Measurements from ENCODE around the gene NXN.
A peak's percentile ranks its signal among the peaks of the same experiment; 100 is the strongest.
"Not testable (repeated sequence)": the region's sequence is repeated elsewhere in the genome, so short reads cannot be mapped to it uniquely, and the experiment has no call there.

The NXN gene

GRCh38 chr17:841313-841712 is 138.3 kb downstream of the NXN start:
- Histone ChIP-seq H3K9ac (ENCODE audit: low read depth in 1 of 2, low read length in 2 of 2) (no peak overlapping the region), H3K9me3 (ENCODE audit: control insufficient read depth in 2 of 2, low read length in 2 of 2) (no peaks in the 10 kb centered on the region), H3K27me3 (ENCODE audit: control insufficient read depth in 2 of 2, insufficient read depth in 2 of 2, low read length in 2 of 2) (no peaks in the 10 kb centered on the region), H3K36me3 (ENCODE audit: control insufficient read depth in 2 of 2, insufficient read depth in 2 of 2, low read length in 2 of 2) (no peaks in the 10 kb centered on the region), H3K4me1 (ENCODE audit: control insufficient read depth in 2 of 2, insufficient read depth in 2 of 2, low read length in 2 of 2) (no peaks in the 10 kb centered on the region), H3K4me3 (ENCODE audit: low read length in 2 of 2) (no peak overlapping the region), H3K27ac (ENCODE audit: low read depth in 2 of 2, low read length in 2 of 2) (no peak overlapping the region)

- H3K4me3 ChIP-seq (ENCODE audit: low read length in 2 of 2), result no peak overlapping the region
- H3K27me3 ChIP-seq (ENCODE audit: control insufficient read depth in 2 of 2, insufficient read depth in 2 of 2, low read length in 2 of 2), result no peaks in the 10 kb centered on the region
- no peaks in the 10 kb centered on the region for H3K36me3 ChIP-seq (ENCODE audit: control insufficient read depth in 2 of 2, insufficient read depth in 2 of 2, low read length in 2 of 2)
- H3K4me1 ChIP-seq (ENCODE audit: control insufficient read depth in 2 of 2, insufficient read depth in 2 of 2, low read length in 2 of 2), result no peaks in the 10 kb centered on the region
- H3K9me3 ChIP-seq (ENCODE audit: control insufficient read depth in 2 of 2, low read length in 2 of 2), result no peaks in the 10 kb centered on the region
- H3K27ac ChIP-seq (ENCODE audit: low read depth in 2 of 2, low read length in 2 of 2), result no peak overlapping the region
- no peak overlapping the region for H3K9ac ChIP-seq (ENCODE audit: low read depth in 1 of 2, low read length in 2 of 2)
Measured at GRCh38 chr17:838486-838885, 141.1 kb downstream of the NXN start.

GRCh38 chr17:836151-836550 is 143.4 kb downstream of the NXN start:
- no peaks in the 10 kb centered on the region for H3K9me3 ChIP-seq (ENCODE audit: control insufficient read depth in 2 of 2, low read length in 2 of 2)
- no peak overlapping the region for H3K4me3 ChIP-seq (ENCODE audit: low read length in 2 of 2)
- no peaks in the 10 kb centered on the region for H3K27me3 ChIP-seq (ENCODE audit: control insufficient read depth in 2 of 2, insufficient read depth in 2 of 2, low read length in 2 of 2)
- peak overlapping the region in 1 of 2 donors; percentile 32 for H3K27ac ChIP-seq (ENCODE audit: low read depth in 2 of 2, low read length in 2 of 2)
- no peak overlapping the region for H3K9ac ChIP-seq (ENCODE audit: low read depth in 1 of 2, low read length in 2 of 2)
- H3K36me3 ChIP-seq (ENCODE audit: control insufficient read depth in 2 of 2, insufficient read depth in 2 of 2, low read length in 2 of 2), result no peaks in the 10 kb centered on the region
- H3K4me1 ChIP-seq (ENCODE audit: control insufficient read depth in 2 of 2, insufficient read depth in 2 of 2, low read length in 2 of 2), result no peaks in the 10 kb centered on the region

- H3K27me3 ChIP-seq (ENCODE audit: control insufficient read depth in 2 of 2, insufficient read depth in 2 of 2, low read length in 2 of 2); H3K4me1 ChIP-seq (ENCODE audit: control insufficient read depth in 2 of 2, insufficient read depth in 2 of 2, low read length in 2 of 2); H3K9ac ChIP-seq (ENCODE audit: low read depth in 1 of 2, low read length in 2 of 2); H3K4me3 ChIP-seq (ENCODE audit: low read length in 2 of 2); H3K36me3 ChIP-seq (ENCODE audit: control insufficient read depth in 2 of 2, insufficient read depth in 2 of 2, low read length in 2 of 2); H3K9me3 ChIP-seq (ENCODE audit: control insufficient read depth in 2 of 2, low read length in 2 of 2): not testable (repeated sequence)
- H3K27ac ChIP-seq (ENCODE audit: low read depth in 2 of 2, low read length in 2 of 2), result peak overlapping the region in 1 of 2 donors; percentile 32
Measured at GRCh38 chr17:835721-836120, 143.9 kb downstream of the NXN start.

- Histone ChIP-seq H3K27ac (ENCODE audit: low read depth in 2 of 2, low read length in 2 of 2) (no peak overlapping the region), H3K9me3 (ENCODE audit: control insufficient read depth in 2 of 2, low read length in 2 of 2) (no peaks in the 10 kb centered on the region), H3K36me3 (ENCODE audit: control insufficient read depth in 2 of 2, insufficient read depth in 2 of 2, low read length in 2 of 2) (no peaks in the 10 kb centered on the region), H3K4me1 (ENCODE audit: control insufficient read depth in 2 of 2, insufficient read depth in 2 of 2, low read length in 2 of 2) (no peaks in the 10 kb centered on the region), H3K9ac (ENCODE audit: low read depth in 1 of 2, low read length in 2 of 2) (no peak overlapping the region), H3K4me3 (ENCODE audit: low read length in 2 of 2) (no peak overlapping the region), H3K27me3 (ENCODE audit: control insufficient read depth in 2 of 2, insufficient read depth in 2 of 2, low read length in 2 of 2) (no peaks in the 10 kb centered on the region)
Measured at GRCh38 chr17:835263-835662, 144.3 kb downstream of the NXN start.

GRCh38 chr17:834136-834535 is 145.4 kb downstream of the NXN start:
- no peak overlapping the region for H3K9ac ChIP-seq (ENCODE audit: low read depth in 1 of 2, low read length in 2 of 2)
- peak overlapping the region in 1 of 2 donors; percentile 52 for H3K27ac ChIP-seq (ENCODE audit: low read depth in 2 of 2, low read length in 2 of 2)
- H3K4me1 ChIP-seq (ENCODE audit: control insufficient read depth in 2 of 2, insufficient read depth in 2 of 2, low read length in 2 of 2), result no peaks in the 10 kb centered on the region
- H3K9me3 ChIP-seq (ENCODE audit: control insufficient read depth in 2 of 2, low read length in 2 of 2), result no peaks in the 10 kb centered on the region
- no peak overlapping the region for H3K4me3 ChIP-seq (ENCODE audit: low read length in 2 of 2)
- no peaks in the 10 kb centered on the region for H3K36me3 ChIP-seq (ENCODE audit: control insufficient read depth in 2 of 2, insufficient read depth in 2 of 2, low read length in 2 of 2)
- H3K27me3 ChIP-seq (ENCODE audit: control insufficient read depth in 2 of 2, insufficient read depth in 2 of 2, low read length in 2 of 2), result no peaks in the 10 kb centered on the region

GRCh38 chr17:830950-831349 is 148.6 kb downstream of the NXN start:
- H3K27me3 ChIP-seq (ENCODE audit: control insufficient read depth in 2 of 2, insufficient read depth in 2 of 2, low read length in 2 of 2), result no peaks in the 10 kb centered on the region
- no peak overlapping the region for H3K9ac ChIP-seq (ENCODE audit: low read depth in 1 of 2, low read length in 2 of 2)
- H3K4me3 ChIP-seq (ENCODE audit: low read length in 2 of 2), result no peak overlapping the region
- no peak overlapping the region for H3K27ac ChIP-seq (ENCODE audit: low read depth in 2 of 2, low read length in 2 of 2)
- H3K9me3 ChIP-seq (ENCODE audit: control insufficient read depth in 2 of 2, low read length in 2 of 2), result no peaks in the 10 kb centered on the region
- no peaks in the 10 kb centered on the region for H3K4me1 ChIP-seq (ENCODE audit: control insufficient read depth in 2 of 2, insufficient read depth in 2 of 2, low read length in 2 of 2)
- no peaks in the 10 kb centered on the region for H3K36me3 ChIP-seq (ENCODE audit: control insufficient read depth in 2 of 2, insufficient read depth in 2 of 2, low read length in 2 of 2)

- Histone ChIP-seq H3K27ac (ENCODE audit: low read depth in 2 of 2, low read length in 2 of 2) (peak overlapping the region in 1 of 2 donors; percentile 32), H3K9me3 (ENCODE audit: control insufficient read depth in 2 of 2, low read length in 2 of 2) (no peaks in the 10 kb centered on the region), H3K9ac (ENCODE audit: low read depth in 1 of 2, low read length in 2 of 2) (no peak overlapping the region)
Measured at GRCh38 chr17:830381-830780, 149.2 kb downstream of the NXN start.

GRCh38 chr17:829614-830013 is 150.0 kb downstream of the NXN start:
- not testable (repeated sequence) for H3K4me1 ChIP-seq (ENCODE audit: control insufficient read depth in 2 of 2, insufficient read depth in 2 of 2, low read length in 2 of 2)

More at GRCh38 chr17:830381-830780, 149.2 kb downstream of the NXN start:
- H3K36me3 ChIP-seq (ENCODE audit: control insufficient read depth in 2 of 2, insufficient read depth in 2 of 2, low read length in 2 of 2), result no peaks in the 10 kb centered on the region
- no peak overlapping the region for H3K4me3 ChIP-seq (ENCODE audit: low read length in 2 of 2)
- H3K27me3 ChIP-seq (ENCODE audit: control insufficient read depth in 2 of 2, insufficient read depth in 2 of 2, low read length in 2 of 2), result no peaks in the 10 kb centered on the region
- no peaks in the 10 kb centered on the region for H3K4me1 ChIP-seq (ENCODE audit: control insufficient read depth in 2 of 2, insufficient read depth in 2 of 2, low read length in 2 of 2)

GRCh38 chr17:828761-829160 is 150.8 kb downstream of the NXN start:
- no peak overlapping the region for H3K4me3 ChIP-seq (ENCODE audit: low read length in 2 of 2)
- H3K36me3 ChIP-seq (ENCODE audit: control insufficient read depth in 2 of 2, insufficient read depth in 2 of 2, low read length in 2 of 2), result no peaks in the 10 kb centered on the region
- no peaks in the 10 kb centered on the region for H3K4me1 ChIP-seq (ENCODE audit: control insufficient read depth in 2 of 2, insufficient read depth in 2 of 2, low read length in 2 of 2)
- H3K27ac ChIP-seq (ENCODE audit: low read depth in 2 of 2, low read length in 2 of 2), result no peak overlapping the region
- H3K27me3 ChIP-seq (ENCODE audit: control insufficient read depth in 2 of 2, insufficient read depth in 2 of 2, low read length in 2 of 2), result no peaks in the 10 kb centered on the region
- no peaks in the 10 kb centered on the region for H3K9me3 ChIP-seq (ENCODE audit: control insufficient read depth in 2 of 2, low read length in 2 of 2)
- no peak overlapping the region for H3K9ac ChIP-seq (ENCODE audit: low read depth in 1 of 2, low read length in 2 of 2)

More at GRCh38 chr17:829614-830013, 150.0 kb downstream of the NXN start:
- H3K36me3 ChIP-seq (ENCODE audit: control insufficient read depth in 2 of 2, insufficient read depth in 2 of 2, low read length in 2 of 2); H3K27ac ChIP-seq (ENCODE audit: low read depth in 2 of 2, low read length in 2 of 2); H3K9ac ChIP-seq (ENCODE audit: low read depth in 1 of 2, low read length in 2 of 2); H3K4me3 ChIP-seq (ENCODE audit: low read length in 2 of 2); H3K27me3 ChIP-seq (ENCODE audit: control insufficient read depth in 2 of 2, insufficient read depth in 2 of 2, low read length in 2 of 2); H3K9me3 ChIP-seq (ENCODE audit: control insufficient read depth in 2 of 2, low read length in 2 of 2): not testable (repeated sequence)

GRCh38 chr17:826778-827177 is 152.8 kb downstream of the NXN start:
- H3K27me3 ChIP-seq (ENCODE audit: control insufficient read depth in 2 of 2, insufficient read depth in 2 of 2, low read length in 2 of 2), result no peaks in the 10 kb centered on the region
- H3K9me3 ChIP-seq (ENCODE audit: control insufficient read depth in 2 of 2, low read length in 2 of 2), result no peaks in the 10 kb centered on the region
- H3K9ac ChIP-seq (ENCODE audit: low read depth in 1 of 2, low read length in 2 of 2), result no peak overlapping the region
- no peak overlapping the region for H3K4me3 ChIP-seq (ENCODE audit: low read length in 2 of 2)
- no peaks in the 10 kb centered on the region for H3K4me1 ChIP-seq (ENCODE audit: control insufficient read depth in 2 of 2, insufficient read depth in 2 of 2, low read length in 2 of 2)
- no peaks in the 10 kb centered on the region for H3K36me3 ChIP-seq (ENCODE audit: control insufficient read depth in 2 of 2, insufficient read depth in 2 of 2, low read length in 2 of 2)
- H3K27ac ChIP-seq (ENCODE audit: low read depth in 2 of 2, low read length in 2 of 2), result no peak overlapping the region

All from mucosa of rectum (tissue), 2 donors.